Islet of Langerhans (tissue), 1 donor: ENCODE measurements around the gene PSMF1.
"Not testable (repeated sequence)": the region's sequence is repeated elsewhere in the genome, so short reads cannot be mapped to it uniquely, and the experiment has no call there.

ENCODE experiments used
- FAIRE-seq: peaks from one replicate; lab custom pipeline; 2011; peaks lifted over from hg19 to GRCh38; lab: Jason Lieb, UNC

Gene PSMF1

GRCh38 chr20:1122388-1123315, 4.2 kb downstream of the PSMF1 start:
- FAIRE-seq, result peak; percentile 49

- no peak for FAIRE-seq
Observed at GRCh38 chr20:1123666-1124065, 5.3 kb downstream of the PSMF1 start.

GRCh38 chr20:1124421-1124820, 6.0 kb downstream of the PSMF1 start:
- no peak for FAIRE-seq

- no peak for FAIRE-seq
Observed at GRCh38 chr20:1125277-1125676, 6.9 kb downstream of the PSMF1 start.

- FAIRE-seq, result no peak
Observed at GRCh38 chr20:1127840-1128239, 9.4 kb downstream of the PSMF1 start.

- FAIRE-seq, result no peak
Observed at GRCh38 chr20:1130058-1130694, 11.8 kb downstream of the PSMF1 start.

GRCh38 chr20:1130847-1131246, 12.4 kb downstream of the PSMF1 start:
- FAIRE-seq, result no peak

- FAIRE-seq, result no peak
Observed at GRCh38 chr20:1131354-1131753, 13.0 kb downstream of the PSMF1 start.

- no peak for FAIRE-seq
Observed at GRCh38 chr20:1134355-1134754, 16.0 kb downstream of the PSMF1 start.

- FAIRE-seq, result no peak
Observed at GRCh38 chr20:1134836-1135235, 16.4 kb downstream of the PSMF1 start.

- peak; percentile 30 for FAIRE-seq
Observed at GRCh38 chr20:1137236-1137635, 18.8 kb downstream of the PSMF1 start.

GRCh38 chr20:1144401-1145172, 26.2 kb downstream of the PSMF1 start:
- peak; percentile 21 for FAIRE-seq

- no peak for FAIRE-seq
Observed at GRCh38 chr20:1146957-1147356, 28.6 kb downstream of the PSMF1 start.

- not testable (repeated sequence) for FAIRE-seq
Observed at GRCh38 chr20:1149812-1150211, 31.4 kb downstream of the PSMF1 start.

- FAIRE-seq, result peak; percentile 84
Observed at GRCh38 chr20:1150218-1150617, 31.8 kb downstream of the PSMF1 start.

GRCh38 chr20:1150968-1151367, 32.6 kb downstream of the PSMF1 start:
- FAIRE-seq, result no peak

- no peak for FAIRE-seq
Observed at GRCh38 chr20:1154226-1154625, 35.8 kb downstream of the PSMF1 start.

- no peak for FAIRE-seq
Observed at GRCh38 chr20:1154691-1155090, 36.3 kb downstream of the PSMF1 start.

GRCh38 chr20:1155342-1155741, 36.9 kb downstream of the PSMF1 start:
- no peak for FAIRE-seq

GRCh38 chr20:1160496-1160895, 42.1 kb downstream of the PSMF1 start:
- FAIRE-seq, result no peak

GRCh38 chr20:1160991-1161390, 42.6 kb downstream of the PSMF1 start:
- FAIRE-seq, result no peak

GRCh38 chr20:1163105-1163504, 44.7 kb downstream of the PSMF1 start:
- FAIRE-seq, result no peak

GRCh38 chr20:1163653-1164052, 45.3 kb downstream of the PSMF1 start:
- FAIRE-seq, result no peak
